Measurements from ENCODE around the gene MSL3. TPM values are rescaled to one million over a fixed set of nuclear protein-coding genes. Genes with fewer than 3 reads are reported as not detected.

The MSL3 gene
- total and polyA plus RNA-seq, 2 donors (not counting 3 experiments of a cell fraction or from before 2014, with no cell fraction given): 54.2 to 58.7 TPM

DNA sequence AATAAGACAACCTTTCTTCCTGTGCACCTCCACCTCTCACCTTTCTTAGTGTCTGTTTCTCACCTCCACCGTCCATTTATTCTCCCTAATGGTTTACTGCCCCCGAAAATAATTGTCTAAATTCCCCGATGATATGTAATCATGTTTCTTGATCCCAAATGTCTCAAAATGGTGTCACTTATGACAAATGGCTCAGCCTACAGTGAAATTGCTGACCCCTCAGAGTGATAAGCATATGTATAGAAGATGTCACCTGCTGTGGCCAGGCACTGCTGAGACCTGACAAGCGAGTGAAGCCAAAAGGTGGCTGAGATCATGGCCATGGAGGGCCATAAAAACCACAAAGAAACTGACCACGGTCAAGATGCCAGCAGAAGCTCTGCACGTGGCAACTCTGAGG, 35.7 kb downstream of the MSL3 start:
- no peaks in the 10 kb centered on the region for H3K9me3 ChIP-seq (replicated peaks; ENCODE audit: control insufficient read depth, insufficient read depth, low read length)
- H3K9ac ChIP-seq (replicated peaks; ENCODE audit: extremely low read depth, insufficient read depth, low read length): no peak overlapping the region
- FAIRE-seq (no peak), DNase-seq (ENCODE audit: low read depth, low spot score) (no peak)
- no peaks in the 10 kb centered on the region for H3K4me1 ChIP-seq (ENCODE audit: control insufficient read depth, extremely low read depth, insufficient read depth, low read length)
- BruUV-seq (replicated peaks): no TSS peak
- H3K27me3 ChIP-seq (ENCODE audit: control insufficient read depth in 2 of 2, insufficient read depth in 2 of 2, low read length in 2 of 2): no peaks in the 10 kb centered on the region
- no peaks in the 10 kb centered on the region for H4K20me1 ChIP-seq (replicated peaks; ENCODE audit: control insufficient read depth, extremely low read depth, insufficient read depth, low read length)
- no peak overlapping the region for H3K27ac ChIP-seq (ENCODE audit: insufficient read depth, low read depth, low read length)
- no peak overlapping the region for H3K4me3 ChIP-seq (replicated peaks in 1 of 3; ENCODE audit: insufficient read depth in 1 of 3, low read depth in 1 of 3, low read length in 3 of 3)
- H2AFZ ChIP-seq (ENCODE audit: low read depth, low read length): no peak overlapping the region
- CTCF ChIA-PET: no interaction called here
- POLR2A ChIA-PET: no interaction called here
- TF ChIP-seq POLR2AphosphoS5 (IDR thresholded peaks at IDR 0.05; ENCODE audit: insufficient read depth, low read depth, low read length): no peak
- TF ChIP-seq GATA2 (IDR thresholded peaks at IDR 0.05; ENCODE audit: insufficient read depth, insufficient read length, low read depth, low read length): no peak
- no peak for TF ChIP-seq JUN (IDR thresholded peaks at IDR 0.05; ENCODE audit: borderline replicate concordance, insufficient read depth, insufficient read length, low read depth)
- no peak for TF ChIP-seq MYC (IDR thresholded peaks at IDR 0.05; ENCODE audit: low read depth, low read length)
- intact Hi-C loops (cut with micrococcal nuclease) (no loop called here), dilution Hi-C loops (cut with MboI; ENCODE audit: extremely low pct_ligation_motif_present, low sequenced_read_pairs) (no loop called here)
- H3K9me1 ChIP-seq (replicated peaks; ENCODE audit: control insufficient read depth, extremely low read depth, insufficient read depth, low read length): no peaks in the 10 kb centered on the region
- no peaks in the 10 kb centered on the region for H3K79me2 ChIP-seq (ENCODE audit: control insufficient read depth, insufficient read depth, low read length)
- H3K4me2 ChIP-seq (ENCODE audit: insufficient read depth, low read length): no peak overlapping the region
- no peaks in the 10 kb centered on the region for H3K36me3 ChIP-seq (ENCODE audit: control insufficient read depth in 2 of 2, extremely low read depth in 1 of 2, insufficient read depth in 2 of 2, low read length in 2 of 2)

DNA sequence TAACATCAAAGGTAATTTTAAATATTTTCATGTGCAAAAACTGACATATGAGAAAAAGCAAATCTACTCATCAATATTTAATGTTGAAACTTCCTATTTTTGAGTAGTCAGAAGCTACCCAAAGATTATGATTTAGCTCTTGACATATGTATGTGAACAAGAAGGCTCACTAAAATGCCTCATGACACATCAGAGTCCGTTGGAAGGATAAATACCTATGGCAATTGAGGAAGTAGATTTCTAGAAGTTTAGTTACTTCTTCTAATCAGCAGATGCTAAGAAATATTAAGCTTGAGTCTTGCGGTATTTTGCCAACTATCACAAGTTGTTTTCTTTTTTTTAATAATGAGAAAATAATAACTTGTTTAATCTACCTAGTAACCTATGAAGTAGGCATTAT, 55.3 kb downstream of the MSL3 start:
- Histone ChIP-seq H3K4me2 (ENCODE audit: insufficient read depth, low read length) (no peak overlapping the region), H3K4me1 (ENCODE audit: control insufficient read depth, extremely low read depth, insufficient read depth, low read length) (no peaks in the 10 kb centered on the region), H3K36me3 (ENCODE audit: control insufficient read depth in 2 of 2, extremely low read depth in 1 of 2, insufficient read depth in 2 of 2, low read length in 2 of 2) (no peaks in the 10 kb centered on the region), H3K9me3 (replicated peaks; ENCODE audit: control insufficient read depth, insufficient read depth, low read length) (no peaks in the 10 kb centered on the region), H3K79me2 (ENCODE audit: control insufficient read depth, insufficient read depth, low read length) (no peaks in the 10 kb centered on the region), H3K27ac (ENCODE audit: insufficient read depth, low read depth, low read length) (no peak overlapping the region), H4K20me1 (replicated peaks; ENCODE audit: control insufficient read depth, extremely low read depth, insufficient read depth, low read length) (no peaks in the 10 kb centered on the region), H3K27me3 (ENCODE audit: control insufficient read depth in 2 of 2, insufficient read depth in 2 of 2, low read length in 2 of 2) (peaks cover 0 to 5% of the 10 kb centered on the region in 2 experiments), H2AFZ (ENCODE audit: low read depth, low read length) (no peak overlapping the region), H3K9ac (replicated peaks; ENCODE audit: extremely low read depth, insufficient read depth, low read length) (no peak overlapping the region), H3K9me1 (replicated peaks; ENCODE audit: control insufficient read depth, extremely low read depth, insufficient read depth, low read length) (no peaks in the 10 kb centered on the region), H3K4me3 (replicated peaks in 1 of 3; ENCODE audit: insufficient read depth in 1 of 3, low read depth in 1 of 3, low read length in 3 of 3) (no peak overlapping the region)
- DNase-seq (ENCODE audit: low read depth, low spot score): no peak
- CTCF ChIA-PET: no interaction called here
- FAIRE-seq: no peak
- intact Hi-C loops (cut with micrococcal nuclease): no loop called here
- BruUV-seq (replicated peaks): no TSS peak
- dilution Hi-C loops (cut with MboI; ENCODE audit: extremely low pct_ligation_motif_present, low sequenced_read_pairs): no loop called here
- POLR2A ChIA-PET: no interaction called here
- TF ChIP-seq, protein P1, sequence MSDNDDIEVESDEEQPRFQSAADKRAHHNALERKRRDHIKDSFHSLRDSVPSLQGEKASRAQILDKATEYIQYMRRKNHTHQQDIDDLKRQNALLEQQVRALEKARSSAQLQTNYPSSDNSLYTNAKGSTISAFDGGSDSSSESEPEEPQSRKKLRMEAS (IDR thresholded peaks at IDR 0.05; ENCODE audit: insufficient read depth, insufficient read length): no peak
- TF ChIP-seq, protein P2, sequence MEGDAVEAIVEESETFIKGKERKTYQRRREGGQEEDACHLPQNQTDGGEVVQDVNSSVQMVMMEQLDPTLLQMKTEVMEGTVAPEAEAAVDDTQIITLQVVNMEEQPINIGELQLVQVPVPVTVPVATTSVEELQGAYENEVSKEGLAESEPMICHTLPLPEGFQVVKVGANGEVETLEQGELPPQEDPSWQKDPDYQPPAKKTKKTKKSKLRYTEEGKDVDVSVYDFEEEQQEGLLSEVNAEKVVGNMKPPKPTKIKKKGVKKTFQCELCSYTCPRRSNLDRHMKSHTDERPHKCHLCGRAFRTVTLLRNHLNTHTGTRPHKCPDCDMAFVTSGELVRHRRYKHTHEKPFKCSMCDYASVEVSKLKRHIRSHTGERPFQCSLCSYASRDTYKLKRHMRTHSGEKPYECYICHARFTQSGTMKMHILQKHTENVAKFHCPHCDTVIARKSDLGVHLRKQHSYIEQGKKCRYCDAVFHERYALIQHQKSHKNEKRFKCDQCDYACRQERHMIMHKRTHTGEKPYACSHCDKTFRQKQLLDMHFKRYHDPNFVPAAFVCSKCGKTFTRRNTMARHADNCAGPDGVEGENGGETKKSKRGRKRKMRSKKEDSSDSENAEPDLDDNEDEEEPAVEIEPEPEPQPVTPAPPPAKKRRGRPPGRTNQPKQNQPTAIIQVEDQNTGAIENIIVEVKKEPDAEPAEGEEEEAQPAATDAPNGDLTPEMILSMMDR (IDR thresholded peaks at IDR 0.05; ENCODE audit: extremely low read depth in 1 of 2, insufficient read depth in 1 of 2, low read depth in 1 of 2, low read length in 2 of 2): no peak
- TF ChIP-seq MYC (IDR thresholded peaks at IDR 0.05; ENCODE audit: low read depth, low read length) (no peak), FOS (IDR thresholded peaks at IDR 0.05; ENCODE audit: borderline replicate concordance, insufficient read depth, low read length) (no peak), POLR2A (IDR thresholded peaks at IDR 0.05; ENCODE audit: low read depth, low read length) (no peak), JUN (IDR thresholded peaks at IDR 0.05; ENCODE audit: borderline replicate concordance, insufficient read depth, insufficient read length, low read depth) (no peak), POLR2AphosphoS5 (IDR thresholded peaks at IDR 0.05; ENCODE audit: insufficient read depth, low read depth, low read length) (no peak), GATA2 (IDR thresholded peaks at IDR 0.05; ENCODE audit: insufficient read depth, insufficient read length, low read depth, low read length) (no peak), EZH2 (IDR thresholded peaks at IDR 0.05; ENCODE audit: borderline replicate concordance, low read depth, low read length, severe bottlenecking) (no peak)

Measured in endothelial cell of umbilical vein (primary cell).